GDM1 (cell line): ENCODE results near the gene COPA.
"Not testable (repeated sequence)": the region's sequence is repeated elsewhere in the genome, so short reads cannot be mapped to it uniquely, and the experiment has no call there.

ENCODE experiments used
- DNase-seq: peaks from one replicate; lab custom pipeline; 2025; lab: John Stamatoyannopoulos, UW

Gene COPA

GRCh38 chr1:160342953-160343869 is at the start of gene COPA, which contains the start of gene NCSTN:
Gene COPA (minus strand): TSS chr1:160343250. CDS start chr1:160343170, 80 bp downstream.
Gene NCSTN (plus strand): TSS chr1:160343383. CDS start chr1:160343397, 14 bp downstream.
- peak; percentile 88 for DNase-seq

GRCh38 chr1:160388406-160388805 is 45.4 kb upstream of the COPA start:
- DNase-seq, result not testable (repeated sequence)

GRCh38 chr1:160384812-160385211 is 41.8 kb upstream of the COPA start:
- not testable (repeated sequence) for DNase-seq

GRCh38 chr1:160377585-160378206 is 34.6 kb upstream of the COPA start:
- no peak for DNase-seq

GRCh38 chr1:160376525-160377131 is 33.6 kb upstream of the COPA start:
- DNase-seq, result peak; percentile 63

- no peak for DNase-seq
These were observed 32.9 kb upstream of the COPA start for GRCh38 chr1:160375788-160376524.

GRCh38 chr1:160374306-160375110 is 31.5 kb upstream of the COPA start:
- DNase-seq, result no peak

GRCh38 chr1:160373696-160374095 is 30.6 kb upstream of the COPA start:
- no peak for DNase-seq

- no peak for DNase-seq
These were observed 28.7 kb upstream of the COPA start for GRCh38 chr1:160371756-160372155.

GRCh38 chr1:160371346-160371631 is 28.2 kb upstream of the COPA start:
- no peak for DNase-seq

- no peak for DNase-seq
These were observed 27.7 kb upstream of the COPA start for GRCh38 chr1:160370561-160371345.

- DNase-seq, result no peak
These were observed 26.0 kb upstream of the COPA start for GRCh38 chr1:160369087-160369486.

GRCh38 chr1:160367934-160368923 is 25.2 kb upstream of the COPA start:
- DNase-seq, result no peak

- DNase-seq, result no peak
These were observed 24.5 kb upstream of the COPA start for GRCh38 chr1:160367516-160367900.

- DNase-seq, result no peak
These were observed 23.9 kb upstream of the COPA start, which contains the start of gene NHLH1 for GRCh38 chr1:160366731-160367515. Gene NHLH1 (plus strand): TSS chr1:160367071. CDS start chr1:160370732, 3,661 bp downstream.

- no peak for DNase-seq
These were observed 22.3 kb upstream of the COPA start for GRCh38 chr1:160365325-160365724.

- no peak for DNase-seq
These were observed 21.1 kb upstream of the COPA start for GRCh38 chr1:160363951-160364735.

- no peak for DNase-seq
These were observed 20.0 kb upstream of the COPA start for GRCh38 chr1:160363010-160363409.
